ENCODE results near the gene APAF1.

The APAF1 gene

DNA sequence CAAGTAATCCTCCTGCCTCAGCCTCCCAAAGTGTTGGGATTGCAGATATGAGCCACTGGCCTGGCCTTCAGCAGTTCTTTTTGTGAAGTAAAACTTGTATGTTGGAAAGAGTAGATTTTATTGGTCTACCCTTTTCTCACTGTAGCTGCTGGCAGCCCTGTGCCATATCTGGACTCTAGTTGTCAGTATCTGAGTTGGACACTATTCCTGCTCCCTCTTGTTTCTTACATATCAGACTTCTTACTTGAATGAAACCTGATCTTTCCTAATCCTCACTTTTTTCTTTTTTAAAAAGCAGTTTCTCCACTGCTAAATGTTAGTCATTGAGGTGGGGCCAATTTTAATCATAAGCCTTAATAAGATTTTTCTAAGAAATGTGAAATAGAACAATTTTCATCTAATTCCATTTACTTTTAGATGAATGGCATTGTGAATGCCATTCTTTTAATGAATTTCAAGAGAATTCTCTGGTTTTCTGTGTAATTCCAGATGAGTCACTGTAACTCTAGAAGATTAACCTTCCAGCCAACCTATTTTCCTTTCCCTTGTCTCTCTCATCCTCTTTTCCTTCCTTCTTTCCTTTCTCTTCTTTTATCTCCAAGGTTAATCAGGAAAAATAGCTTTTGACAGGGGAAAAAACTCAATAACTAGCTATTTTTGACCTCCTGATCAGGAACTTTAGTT, 88.7 kb downstream of the APAF1 start:
- Histone ChIP-seq H3K4me3 (ENCODE audit: low read depth in 1 of 2, low read length in 1 of 2) (no peak overlapping the region), H3K27ac (no peak overlapping the region), H3K36me3 (peaks cover 92% of the 10 kb centered on the region), H3K4me1 (ENCODE audit: control insufficient read depth in 1 of 2, insufficient read depth in 1 of 2, low read depth in 1 of 2, low read length in 1 of 2) (no peaks in the 10 kb centered on the region), H3K9me3 (no peaks in the 10 kb centered on the region), H3K27me3 (no peaks in the 10 kb centered on the region)
- TF ChIP-seq, protein P1, sequence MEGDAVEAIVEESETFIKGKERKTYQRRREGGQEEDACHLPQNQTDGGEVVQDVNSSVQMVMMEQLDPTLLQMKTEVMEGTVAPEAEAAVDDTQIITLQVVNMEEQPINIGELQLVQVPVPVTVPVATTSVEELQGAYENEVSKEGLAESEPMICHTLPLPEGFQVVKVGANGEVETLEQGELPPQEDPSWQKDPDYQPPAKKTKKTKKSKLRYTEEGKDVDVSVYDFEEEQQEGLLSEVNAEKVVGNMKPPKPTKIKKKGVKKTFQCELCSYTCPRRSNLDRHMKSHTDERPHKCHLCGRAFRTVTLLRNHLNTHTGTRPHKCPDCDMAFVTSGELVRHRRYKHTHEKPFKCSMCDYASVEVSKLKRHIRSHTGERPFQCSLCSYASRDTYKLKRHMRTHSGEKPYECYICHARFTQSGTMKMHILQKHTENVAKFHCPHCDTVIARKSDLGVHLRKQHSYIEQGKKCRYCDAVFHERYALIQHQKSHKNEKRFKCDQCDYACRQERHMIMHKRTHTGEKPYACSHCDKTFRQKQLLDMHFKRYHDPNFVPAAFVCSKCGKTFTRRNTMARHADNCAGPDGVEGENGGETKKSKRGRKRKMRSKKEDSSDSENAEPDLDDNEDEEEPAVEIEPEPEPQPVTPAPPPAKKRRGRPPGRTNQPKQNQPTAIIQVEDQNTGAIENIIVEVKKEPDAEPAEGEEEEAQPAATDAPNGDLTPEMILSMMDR (IDR thresholded peaks at IDR 0.05) = no peak

GRCh38 chr12:98735821-98736220, 90.7 kb downstream of the APAF1 start:
- TF ChIP-seq, protein P1 (IDR thresholded peaks at IDR 0.05) = no peak
- Histone ChIP-seq H3K27ac (peak overlapping the region; percentile 23), H3K36me3 (peaks cover 72% of the 10 kb centered on the region), H3K9me3 (no peaks in the 10 kb centered on the region), H3K4me3 (ENCODE audit: low read depth in 1 of 2, low read length in 1 of 2) (no peak overlapping the region), H3K4me1 (ENCODE audit: control insufficient read depth in 1 of 2, insufficient read depth in 1 of 2, low read depth in 1 of 2, low read length in 1 of 2) (no peaks in the 10 kb centered on the region), H3K27me3 (peaks cover 13% of the 10 kb centered on the region)

DNA sequence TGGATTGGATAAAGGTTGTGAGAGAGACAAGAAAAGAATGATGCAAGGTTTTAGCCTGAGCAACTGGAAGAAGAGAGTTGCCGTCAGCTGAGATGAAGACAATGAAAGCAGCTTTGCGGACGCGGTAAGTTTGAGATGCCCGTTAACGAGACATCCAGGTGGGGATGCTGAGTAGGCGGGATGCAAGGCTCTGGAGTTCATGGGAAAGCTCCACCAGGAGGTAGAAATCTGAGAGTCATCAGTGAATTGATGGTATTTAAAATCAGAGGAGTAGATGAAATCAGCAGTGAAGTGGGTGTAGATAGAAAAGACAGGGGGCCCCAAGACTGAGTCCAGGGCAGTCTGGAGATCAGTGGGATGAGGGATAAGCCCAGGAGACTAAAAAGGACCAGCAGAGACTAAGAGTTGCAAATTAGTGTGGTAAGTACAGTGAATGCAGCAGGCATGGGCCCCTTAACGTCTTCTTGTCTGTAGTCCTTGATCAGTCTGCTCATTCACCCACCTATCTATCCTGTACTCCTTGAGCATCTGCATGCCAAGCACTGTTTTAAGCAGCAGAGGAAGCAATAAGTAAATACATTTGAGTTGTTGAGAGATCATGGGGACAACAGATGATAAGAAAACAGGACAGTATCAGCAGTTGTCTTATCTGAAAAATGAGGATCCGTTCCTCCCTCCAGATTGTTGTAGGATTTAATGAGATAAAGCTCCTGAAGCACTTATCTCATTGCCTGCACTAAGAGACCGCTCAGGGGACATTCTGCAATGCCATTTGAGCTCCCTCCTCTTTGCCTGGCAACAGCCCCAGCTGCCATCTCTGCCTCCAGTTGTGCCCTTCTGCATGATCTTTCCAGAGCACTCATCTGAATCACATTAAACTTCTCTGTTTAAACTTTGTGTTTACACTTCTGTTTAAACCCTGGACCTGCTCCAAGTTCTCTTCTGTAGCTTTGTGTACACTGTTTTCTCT, 91.5 kb downstream of the APAF1 start:
- Histone ChIP-seq H3K27me3 (peaks cover 21% of the 10 kb centered on the region), H3K4me3 (ENCODE audit: low read depth in 1 of 2, low read length in 1 of 2) (no peak overlapping the region), H3K27ac (peak overlapping the region; percentile 30), H3K4me1 (ENCODE audit: control insufficient read depth in 1 of 2, insufficient read depth in 1 of 2, low read depth in 1 of 2, low read length in 1 of 2) (no peaks in the 10 kb centered on the region), H3K36me3 (peaks cover 64% of the 10 kb centered on the region), H3K9me3 (no peaks in the 10 kb centered on the region)
- TF ChIP-seq, protein P1 (IDR thresholded peaks at IDR 0.05) = no peak

DNA sequence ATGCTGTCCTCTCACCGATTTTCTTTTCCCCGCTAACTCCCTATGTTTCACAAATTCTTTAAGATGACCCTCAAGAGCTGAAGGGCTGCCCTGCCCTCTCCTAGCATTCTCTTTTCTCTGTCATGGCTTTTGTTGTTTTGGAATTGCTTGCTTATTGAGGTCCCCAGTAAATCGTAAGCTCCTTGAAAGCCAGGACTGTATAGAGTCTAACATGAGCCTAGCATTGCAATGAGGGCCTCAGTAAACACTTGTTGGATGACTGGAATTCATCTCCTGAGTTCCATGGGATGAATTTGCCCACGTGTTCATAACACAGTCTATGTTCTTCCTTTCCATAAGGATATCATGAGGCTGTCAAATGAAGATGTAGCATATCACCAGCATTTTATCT, 92.2 kb downstream of the APAF1 start:
- TF ChIP-seq, protein P1 (IDR thresholded peaks at IDR 0.05) = no peak

GRCh38 chr12:98738002-98738401, 92.9 kb downstream of the APAF1 start:
- H3K27me3 ChIP-seq = peaks cover 35% of the 10 kb centered on the region
- no peaks in the 10 kb centered on the region for H3K9me3 ChIP-seq
- no peak overlapping the region for H3K27ac ChIP-seq
- TF ChIP-seq, protein P1 (IDR thresholded peaks at IDR 0.05) = no peak
- H3K4me1 ChIP-seq (ENCODE audit: control insufficient read depth in 1 of 2, insufficient read depth in 1 of 2, low read depth in 1 of 2, low read length in 1 of 2) = no peaks in the 10 kb centered on the region
- no peak overlapping the region for H3K4me3 ChIP-seq (ENCODE audit: low read depth in 1 of 2, low read length in 1 of 2)
- peaks cover 50% of the 10 kb centered on the region for H3K36me3 ChIP-seq

More for the DNA sequence above, 92.2 kb downstream of the APAF1 start:
- no peak overlapping the region for H3K4me3 ChIP-seq (ENCODE audit: low read depth in 1 of 2, low read length in 1 of 2)
- peak overlapping the region; percentile 30 for H3K27ac ChIP-seq
- peaks cover 57% of the 10 kb centered on the region for H3K36me3 ChIP-seq
- no peaks in the 10 kb centered on the region for H3K4me1 ChIP-seq (ENCODE audit: control insufficient read depth in 1 of 2, insufficient read depth in 1 of 2, low read depth in 1 of 2, low read length in 1 of 2)
- peaks cover 28% of the 10 kb centered on the region for H3K27me3 ChIP-seq
- no peaks in the 10 kb centered on the region for H3K9me3 ChIP-seq
